Adrenal gland (tissue), 5 donors: ENCODE data around the gene EYA3.

Source experiments
- CTCF ChIP-seq, 6 experiments: fragments of 450-650 bp in 4 of 6; fragments of 200-600 bp in 2 of 6; sonication (generic) in 1 of 6; IDR thresholded peaks; 1 replicate in 5 of 6; 2 replicates in 1 of 6; pipeline versions ENCODE4 v1.5.1 to v1.8.0; 2016 to 2021; ENCODE audit warnings: antibody characterized with exemption in 6 of 6, mild to moderate bottlenecking in 2 of 6, moderate library complexity in 1 of 6
- POLR2A ChIP-seq, 2 donors: fragments of 450-650 bp; IDR thresholded peaks; one replicate each; pipeline ENCODE4 v1.6.1; 2017; ENCODE audit warnings: antibody characterized with exemption in 2 of 2, mild to moderate bottlenecking in 2 of 2, moderate library complexity in 1 of 2
- donor health status: DM: no; HTN: no; CAD: no.

GRCh38 chr1:27934818-27935549, 153.4 kb downstream of the EYA3 start, which contains the start of gene SMPDL3B:
- TF ChIP-seq CTCF (IDR thresholded peaks at IDR 0.05) (no peak), POLR2A (IDR thresholded peaks at IDR 0.05) (no peak)
